Measurements from ENCODE around the gene ATP2C2.

DNA sequence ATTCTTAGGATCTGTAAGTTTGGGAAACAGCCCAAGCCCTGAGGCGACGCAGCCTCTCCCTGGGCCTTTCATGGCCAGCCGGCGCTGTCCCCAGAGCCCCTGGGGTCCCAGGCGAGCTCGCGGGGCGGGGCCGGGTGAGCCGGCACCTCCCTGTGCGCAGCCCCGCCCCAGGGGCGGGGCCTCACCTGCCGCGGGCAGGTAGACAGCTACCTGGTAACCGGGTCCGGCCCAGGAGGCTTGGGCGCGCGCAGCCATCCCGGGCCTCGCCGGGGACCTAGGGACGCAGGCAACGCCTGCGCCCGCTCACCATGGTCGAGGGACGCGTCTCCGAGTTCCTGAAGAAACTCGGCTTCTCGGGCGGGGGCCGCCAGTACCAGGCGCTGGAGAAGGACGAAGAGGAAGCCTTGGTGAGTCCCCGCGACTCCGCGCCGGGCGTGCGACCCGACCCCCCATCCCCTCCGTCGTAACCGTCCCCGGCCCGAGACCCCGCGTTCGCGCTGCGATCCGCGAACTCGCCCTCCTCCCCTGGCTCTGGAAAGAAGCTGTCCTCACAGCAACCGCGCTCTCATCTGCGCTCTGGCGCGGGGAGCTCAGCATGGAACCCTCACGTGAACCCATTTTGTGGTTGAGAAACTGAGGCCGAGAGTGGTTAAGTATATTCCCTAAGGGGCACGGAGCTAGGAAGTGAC, at the start of gene ATP2C2:
- TF ChIP-seq, protein P1, sequence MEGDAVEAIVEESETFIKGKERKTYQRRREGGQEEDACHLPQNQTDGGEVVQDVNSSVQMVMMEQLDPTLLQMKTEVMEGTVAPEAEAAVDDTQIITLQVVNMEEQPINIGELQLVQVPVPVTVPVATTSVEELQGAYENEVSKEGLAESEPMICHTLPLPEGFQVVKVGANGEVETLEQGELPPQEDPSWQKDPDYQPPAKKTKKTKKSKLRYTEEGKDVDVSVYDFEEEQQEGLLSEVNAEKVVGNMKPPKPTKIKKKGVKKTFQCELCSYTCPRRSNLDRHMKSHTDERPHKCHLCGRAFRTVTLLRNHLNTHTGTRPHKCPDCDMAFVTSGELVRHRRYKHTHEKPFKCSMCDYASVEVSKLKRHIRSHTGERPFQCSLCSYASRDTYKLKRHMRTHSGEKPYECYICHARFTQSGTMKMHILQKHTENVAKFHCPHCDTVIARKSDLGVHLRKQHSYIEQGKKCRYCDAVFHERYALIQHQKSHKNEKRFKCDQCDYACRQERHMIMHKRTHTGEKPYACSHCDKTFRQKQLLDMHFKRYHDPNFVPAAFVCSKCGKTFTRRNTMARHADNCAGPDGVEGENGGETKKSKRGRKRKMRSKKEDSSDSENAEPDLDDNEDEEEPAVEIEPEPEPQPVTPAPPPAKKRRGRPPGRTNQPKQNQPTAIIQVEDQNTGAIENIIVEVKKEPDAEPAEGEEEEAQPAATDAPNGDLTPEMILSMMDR (IDR thresholded peaks at IDR 0.05), result no peak
- no peak for TF ChIP-seq POLR2A (IDR thresholded peaks at IDR 0.05)
